Liver (tissue), 9 donors: ENCODE measurements around the gene PC. TPM values are rescaled to one million over a fixed set of nuclear protein-coding genes. Genes with fewer than 3 reads are reported as not detected.

Source experiments
- DNase-seq: peaks from one replicate; pipeline ENCODE4 v3.0.0-alpha.2; 2017; ENCODE audit warnings: low spot score
- H3K27ac ChIP-seq, 2 donors: one replicate each; pipeline ENCODE4 v1.7.0; 2013; ENCODE audit warnings: inconsistent platforms in 2 of 2, low read length in 2 of 2, control low read depth in 1 of 2, low read depth in 1 of 2, mild to moderate bottlenecking in 1 of 2
- H3K27me3 ChIP-seq, 4 donors: one replicate each; pipeline versions ENCODE4 v1.6.1 to v1.7.0; 2013; ENCODE audit warnings: low read length in 3 of 4, inconsistent platforms in 1 of 4, mild to moderate bottlenecking in 1 of 4, moderate library complexity in 1 of 4; ENCODE audit not compliant: control insufficient read depth in 4 of 4, insufficient read depth in 4 of 4
- H3K36me3 ChIP-seq, 4 donors: one replicate each; pipeline versions ENCODE4 v1.6.1 to v1.7.0; 2013; ENCODE audit warnings: low read length in 3 of 4, mild to moderate bottlenecking in 3 of 4, low read depth in 1 of 4, moderate library complexity in 1 of 4; ENCODE audit not compliant: control insufficient read depth in 4 of 4, insufficient read depth in 3 of 4
- H3K4me1 ChIP-seq, 4 donors: one replicate each; pipeline versions ENCODE4 v1.6.1 to v1.7.0; 2013; ENCODE audit warnings: low read length in 3 of 4, mild to moderate bottlenecking in 3 of 4, moderate library complexity in 1 of 4; ENCODE audit not compliant: control insufficient read depth in 4 of 4, insufficient read depth in 4 of 4
- H3K4me3 ChIP-seq, 3 donors: one replicate each; pipeline versions ENCODE4 v1.6.1 to v1.7.0; 2013; ENCODE audit warnings: low read length in 3 of 3, control low read depth in 1 of 3, low read depth in 1 of 3, mild to moderate bottlenecking in 1 of 3
- H3K9ac ChIP-seq, 2 donors: one replicate each; pipeline ENCODE4 v1.7.0; 2013; ENCODE audit warnings: low read length in 2 of 2, mild to moderate bottlenecking in 2 of 2, moderate library complexity in 2 of 2, control low read depth in 1 of 2, low read depth in 1 of 2
- H3K9me3 ChIP-seq, 4 donors: one replicate each; pipeline versions ENCODE4 v1.6.1 to v1.7.0; 2013; ENCODE audit warnings: low read length in 3 of 4; ENCODE audit not compliant: control insufficient read depth in 4 of 4
- ATF3 ChIP-seq: IDR thresholded peaks from 2 replicates; pipeline ENCODE4 v1.6.1; 2016; ENCODE audit warnings: antibody characterized with exemption
- EGR1 ChIP-seq, 2 donors: IDR thresholded peaks; 2 replicates each; pipeline ENCODE4 v1.6.1; 2016 to 2018; ENCODE audit warnings: antibody characterized with exemption in 2 of 2, low read depth in 2 of 2
- FOXA1 ChIP-seq: IDR thresholded peaks from 2 replicates; pipeline ENCODE4 v1.6.1; 2016; ENCODE audit warnings: antibody characterized with exemption
- FOXA2 ChIP-seq: IDR thresholded peaks from 2 replicates; pipeline ENCODE4 v1.6.1; 2016; ENCODE audit warnings: antibody characterized with exemption
- GABPA ChIP-seq, 2 donors: IDR thresholded peaks in 1 of 2; conservative IDR thresholded peaks in 1 of 2; 2 replicates each; pipeline ENCODE4 v1.6.1; 2016; ENCODE audit warnings: antibody characterized with exemption in 2 of 2, mild to moderate bottlenecking in 1 of 2, moderate library complexity in 1 of 2
- HNF4A ChIP-seq, 2 donors: conservative IDR thresholded peaks; 2 replicates each; pipeline ENCODE4 v1.6.1; 2016; ENCODE audit warnings: antibody characterized with exemption in 2 of 2, mild to moderate bottlenecking in 2 of 2
- HNF4G ChIP-seq: IDR thresholded peaks from 2 replicates; pipeline ENCODE4 v1.6.1; 2016; ENCODE audit warnings: antibody characterized with exemption
- JUND ChIP-seq, 2 donors: IDR thresholded peaks; 2 replicates each; pipeline ENCODE4 v1.6.1; 2016; ENCODE audit warnings: antibody characterized with exemption in 2 of 2
- MAX ChIP-seq: IDR thresholded peaks from 2 replicates; pipeline ENCODE4 v1.6.1; 2016; ENCODE audit warnings: antibody characterized with exemption
- NR2F2 ChIP-seq: IDR thresholded peaks from 2 replicates; pipeline ENCODE4 v1.6.1; 2016; ENCODE audit warnings: antibody characterized with exemption
- RAD21 ChIP-seq, 2 donors: IDR thresholded peaks; 2 replicates each; pipeline ENCODE4 v1.6.1; 2016; ENCODE audit warnings: antibody characterized with exemption in 2 of 2, mild to moderate bottlenecking in 2 of 2
- REST ChIP-seq: IDR thresholded peaks from 2 replicates; pipeline ENCODE4 v1.6.1; 2016; ENCODE audit warnings: antibody characterized with exemption, mild to moderate bottlenecking
- RXRA ChIP-seq, 2 donors: IDR thresholded peaks; 2 replicates each; pipeline ENCODE4 v1.6.1; 2017 to 2018; ENCODE audit warnings: antibody characterized with exemption in 2 of 2, mild to moderate bottlenecking in 1 of 2
- SP1 ChIP-seq: IDR thresholded peaks from 2 replicates; pipeline ENCODE4 v1.6.1; 2018; ENCODE audit warnings: antibody characterized with exemption, mild to moderate bottlenecking
- TAF1 ChIP-seq: conservative IDR thresholded peaks from 2 replicates; pipeline ENCODE4 v1.6.1; 2016; ENCODE audit warnings: antibody characterized with exemption, mild to moderate bottlenecking
- YY1 ChIP-seq: IDR thresholded peaks from 2 replicates; pipeline ENCODE4 v1.6.1; 2016; ENCODE audit warnings: antibody characterized with exemption, mild to moderate bottlenecking
- WGBS: extraction: QIAGEN DNeasy Blood & Tissue Kit; methylation state at CpG from one replicate; pipeline ENCODE4 v1.1.7; 2013; 5-methylcytosine and 5-hydroxymethylcytosine counted together
- polyA plus RNA-seq, 2 donors: library from polyadenylated mRNA; stranded (reverse) in 1 of 2; unstranded in 1 of 2; fragments of 200-250 nt in 1 of 2; fragments of >200 nt in 1 of 2; fragmentation: Nextera tagmentation in 1 of 2; extraction: Ambion mirVana in 1 of 2; gene quantifications; one replicate each; pipeline versions ENCODE4 v1.2.1 to v1.2.3, GENCODE V29; 2013 to 2015
- total RNA-seq, 2 donors: library from RNA; depleted of rRNA; stranded (reverse); fragments of >200 nt; gene quantifications; one replicate each; pipeline ENCODE4 v1.2.3, GENCODE V29; 2014
- TF ChIP-seq, protein P1 (sequence below): fragments of 150-350 bp; IDR thresholded peaks from 2 replicates; pipeline ENCODE4 v1.5.1; 2017; ENCODE audit warnings: improper control_type of control experiment, low read depth, low read length; ENCODE audit not compliant: missing input control
- TF ChIP-seq, protein P2 (sequence below): IDR thresholded peaks from 2 replicates; pipeline ENCODE4 v1.6.1; 2016; ENCODE audit warnings: antibody characterized with exemption
- donor health status: healthy.
- donor health status: healthy.
- donor health status: healthy.
- donor health status: healthy.
- donor health status: healthy.

PC gene
- total and polyA plus RNA-seq, 4 donors: 144 to 583 (median 296) TPM

GRCh38 chr11:66902486-66903177 is 55.6 kb downstream of the PC start:
- no peak for DNase-seq
- TF ChIP-seq RXRA (IDR thresholded peaks at IDR 0.05) (peak in 1 of 2 donors; percentile 20), EGR1 (IDR thresholded peaks at IDR 0.05; ENCODE audit: low read depth in 2 of 2) (no peak)
- Histone ChIP-seq H3K27me3 (no peaks in the 10 kb centered on the region), H3K9ac (peak overlapping the region in 1 of 2 donors; percentile 49), H3K4me1 (peaks cover 18 to 42% (median 19%) of the 10 kb centered on the region in 4 donors), H3K36me3 (no peaks in the 10 kb centered on the region), H3K9me3 (no peaks in the 10 kb centered on the region), H3K4me3 (peak overlapping the region in 2 of 3 donors; percentile 32 to 34), H3K27ac (peak overlapping the region; percentile 52 to 91)
- 75% methylated on average over 15 of the region's 15 CpGs for WGBS

GRCh38 chr11:66901964-66902390 is 56.2 kb downstream of the PC start:
- WGBS: 32% methylated on average over 7 of the region's 7 CpGs
- no peak for DNase-seq
- peak overlapping the region; percentile 52 to 91 for H3K27ac ChIP-seq
- H3K9ac ChIP-seq: no peak overlapping the region
- TF ChIP-seq ATF3: peak; percentile 61
- TF ChIP-seq, protein P1, sequence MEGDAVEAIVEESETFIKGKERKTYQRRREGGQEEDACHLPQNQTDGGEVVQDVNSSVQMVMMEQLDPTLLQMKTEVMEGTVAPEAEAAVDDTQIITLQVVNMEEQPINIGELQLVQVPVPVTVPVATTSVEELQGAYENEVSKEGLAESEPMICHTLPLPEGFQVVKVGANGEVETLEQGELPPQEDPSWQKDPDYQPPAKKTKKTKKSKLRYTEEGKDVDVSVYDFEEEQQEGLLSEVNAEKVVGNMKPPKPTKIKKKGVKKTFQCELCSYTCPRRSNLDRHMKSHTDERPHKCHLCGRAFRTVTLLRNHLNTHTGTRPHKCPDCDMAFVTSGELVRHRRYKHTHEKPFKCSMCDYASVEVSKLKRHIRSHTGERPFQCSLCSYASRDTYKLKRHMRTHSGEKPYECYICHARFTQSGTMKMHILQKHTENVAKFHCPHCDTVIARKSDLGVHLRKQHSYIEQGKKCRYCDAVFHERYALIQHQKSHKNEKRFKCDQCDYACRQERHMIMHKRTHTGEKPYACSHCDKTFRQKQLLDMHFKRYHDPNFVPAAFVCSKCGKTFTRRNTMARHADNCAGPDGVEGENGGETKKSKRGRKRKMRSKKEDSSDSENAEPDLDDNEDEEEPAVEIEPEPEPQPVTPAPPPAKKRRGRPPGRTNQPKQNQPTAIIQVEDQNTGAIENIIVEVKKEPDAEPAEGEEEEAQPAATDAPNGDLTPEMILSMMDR: no peak
- TF ChIP-seq NR2F2: peak; percentile 89
- TF ChIP-seq RAD21 (IDR thresholded peaks at IDR 0.05): peak; percentile 55 to 71
- TF ChIP-seq JUND (IDR thresholded peaks at IDR 0.05): peak; percentile 86 to 92
- TF ChIP-seq TAF1: peak; percentile 69
- TF ChIP-seq RXRA (IDR thresholded peaks at IDR 0.05): peak; percentile 98
- peak; percentile 76 for TF ChIP-seq YY1
- peak; percentile 80 for TF ChIP-seq HNF4G
- TF ChIP-seq EGR1 (IDR thresholded peaks at IDR 0.05; ENCODE audit: low read depth in 2 of 2): peak; percentile 74 to 96
- TF ChIP-seq REST: peak; percentile 66
- peak; percentile 96 for TF ChIP-seq HNF4A (conservative IDR thresholded peaks at IDR 0.05)
- peak; percentile 96 for TF ChIP-seq FOXA2
- peak; percentile 99 for TF ChIP-seq SP1
- TF ChIP-seq, protein P2, sequence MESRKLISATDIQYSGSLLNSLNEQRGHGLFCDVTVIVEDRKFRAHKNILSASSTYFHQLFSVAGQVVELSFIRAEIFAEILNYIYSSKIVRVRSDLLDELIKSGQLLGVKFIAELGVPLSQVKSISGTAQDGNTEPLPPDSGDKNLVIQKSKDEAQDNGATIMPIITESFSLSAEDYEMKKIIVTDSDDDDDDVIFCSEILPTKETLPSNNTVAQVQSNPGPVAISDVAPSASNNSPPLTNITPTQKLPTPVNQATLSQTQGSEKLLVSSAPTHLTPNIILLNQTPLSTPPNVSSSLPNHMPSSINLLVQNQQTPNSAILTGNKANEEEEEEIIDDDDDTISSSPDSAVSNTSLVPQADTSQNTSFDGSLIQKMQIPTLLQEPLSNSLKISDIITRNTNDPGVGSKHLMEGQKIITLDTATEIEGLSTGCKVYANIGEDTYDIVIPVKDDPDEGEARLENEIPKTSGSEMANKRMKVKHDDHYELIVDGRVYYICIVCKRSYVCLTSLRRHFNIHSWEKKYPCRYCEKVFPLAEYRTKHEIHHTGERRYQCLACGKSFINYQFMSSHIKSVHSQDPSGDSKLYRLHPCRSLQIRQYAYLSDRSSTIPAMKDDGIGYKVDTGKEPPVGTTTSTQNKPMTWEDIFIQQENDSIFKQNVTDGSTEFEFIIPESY: peak; percentile 83
- TF ChIP-seq FOXA1: peak; percentile 95
- TF ChIP-seq GABPA (IDR thresholded peaks at IDR 0.05 in 1 of 2, conservative IDR thresholded peaks at IDR 0.05 in 1 of 2): peak in 1 of 2 donors; percentile 51
- peak; percentile 100 for TF ChIP-seq MAX
- H3K4me3 ChIP-seq: no peak overlapping the region
- H3K4me1 ChIP-seq: peaks cover 18 to 37% (median 19%) of the 10 kb centered on the region in 4 donors
- no peaks in the 10 kb centered on the region for H3K27me3 ChIP-seq
- H3K9me3 ChIP-seq: no peaks in the 10 kb centered on the region
- no peaks in the 10 kb centered on the region for H3K36me3 ChIP-seq
